Vagina (tissue), 2 donors: ENCODE results near the gene CCDC9B. TPM values are rescaled to one million over a fixed set of nuclear protein-coding genes. Genes with fewer than 3 reads are reported as not detected.

Experiments used
- DNase-seq, 2 donors: peaks; one replicate each; pipeline ENCODE4 v3.0.0-alpha.2; 2017; ENCODE audit errors: extremely low spot score in 2 of 2
- H3K27ac ChIP-seq: fragments of 200-600 bp; sonication (generic); one replicate; pipeline ENCODE4 v1.5.1; 2019
- H3K27me3 ChIP-seq: fragments of 200-600 bp; sonication (generic); one replicate; pipeline ENCODE4 v1.5.1; 2019
- H3K36me3 ChIP-seq, 2 donors: fragments of 200-600 bp; sonication (generic); one replicate each; pipeline ENCODE4 v1.5.1; 2017 to 2019
- H3K4me1 ChIP-seq: fragments of 200-600 bp; sonication (generic); one replicate; pipeline ENCODE4 v1.5.1; 2019
- H3K4me3 ChIP-seq, 2 donors: fragments of 200-600 bp; sonication (generic); 1 replicate in 1 of 2; 2 replicates in 1 of 2; pipeline ENCODE4 v1.5.1; 2016 to 2019
- H3K9me3 ChIP-seq: fragments of 200-600 bp; sonication (generic); one replicate; pipeline ENCODE4 v1.5.1; 2019
- CTCF ChIP-seq, 3 experiments: fragments of 450-650 bp in 2 of 3; fragments of 200-600 bp in 1 of 3; sonication (generic) in 1 of 3; IDR thresholded peaks; one replicate each; pipeline ENCODE4 v1.5.1; 2017 to 2019; ENCODE audit warnings: antibody characterized with exemption in 3 of 3, mild to moderate bottlenecking in 2 of 3, moderate library complexity in 2 of 3
- POLR2A ChIP-seq, 2 donors: fragments of 450-650 bp; IDR thresholded peaks; one replicate each; pipeline ENCODE4 v1.6.1; 2017; ENCODE audit warnings: antibody characterized with exemption in 2 of 2, mild to moderate bottlenecking in 2 of 2, moderate library complexity in 2 of 2
- POLR2AphosphoS5 ChIP-seq, 2 donors: sonication (generic); formaldehyde crosslinking; IDR thresholded peaks; one replicate each; pipeline ENCODE4 v1.9.0; 2017; ENCODE audit warnings: antibody characterized with exemption in 2 of 2, mild to moderate bottlenecking in 2 of 2, low read depth in 1 of 2; ENCODE audit not compliant: insufficient read depth in 1 of 2
- intact Hi-C: fragments of 100-400 bp; cut with DNase I; formaldehyde crosslinking; loops from one replicate; pipeline ENCODE4 v1.15.1; 2023
- total RNA-seq: library from RNA; depleted of rRNA; stranded (reverse); fragments of >200 nt; gene quantifications from one replicate; pipeline ENCODE4 v1.2.3, GENCODE V29; 2016

Gene CCDC9B
- total RNA-seq, 1 donor from 2014 or later: 16.0 TPM

GRCh38 chr15:40285151-40285550 is 55.6 kb downstream of the CCDC9B start:
- Histone ChIP-seq H3K27me3 (peaks cover 14% of the 10 kb centered on the region), H3K27ac (no peak overlapping the region), H3K4me1 (peaks cover 24% of the 10 kb centered on the region), H3K9me3 (no peaks in the 10 kb centered on the region), H3K36me3 (no peaks in the 10 kb centered on the region), H3K4me3 (no peak overlapping the region)
- no peak for DNase-seq
- no peak for TF ChIP-seq CTCF (IDR thresholded peaks at IDR 0.05)
- no peak for TF ChIP-seq POLR2AphosphoS5 (IDR thresholded peaks at IDR 0.05; ENCODE audit: insufficient read depth in 1 of 2, low read depth in 1 of 2)
- TF ChIP-seq POLR2A (IDR thresholded peaks at IDR 0.05): no peak
- intact Hi-C loops: no loop called here

GRCh38 chr15:40283615-40284300 is 57.0 kb downstream of the CCDC9B start:
- H3K27ac ChIP-seq: no peak overlapping the region
- H3K4me1 ChIP-seq: peaks cover 31% of the 10 kb centered on the region
- H3K27me3 ChIP-seq: peaks cover 18% of the 10 kb centered on the region
- intact Hi-C loops: loop anchor here (5.0 kb wide), 1 partner anchor 139 kb away; no protein-coding TSS in a partner anchor
- no peaks in the 10 kb centered on the region for H3K9me3 ChIP-seq
- TF ChIP-seq POLR2A (IDR thresholded peaks at IDR 0.05) (no peak), POLR2AphosphoS5 (IDR thresholded peaks at IDR 0.05; ENCODE audit: insufficient read depth in 1 of 2, low read depth in 1 of 2) (no peak), CTCF (IDR thresholded peaks at IDR 0.05) (no peak)
- no peaks in the 10 kb centered on the region for H3K36me3 ChIP-seq
- H3K4me3 ChIP-seq: no peak overlapping the region
- no peak for DNase-seq

GRCh38 chr15:40282869-40283614 is 57.7 kb downstream of the CCDC9B start, which contains the start of gene ANKRD63:
ANKRD63 (minus strand) TSS chr15:40283064; CDS start chr15:40282586, 478 bp downstream.
- Histone ChIP-seq H3K4me1 (peaks cover 31% of the 10 kb centered on the region), H3K4me3 (peak within 1 kb of the TSS; percentile 41 to 43), H3K36me3 (no peaks in the 10 kb centered on the region), H3K9me3 (no peaks in the 10 kb centered on the region), H3K27ac (no peak within 1 kb of the TSS), H3K27me3 (peaks cover 18% of the 10 kb centered on the region)
- intact Hi-C loops: loop anchor here (5.0 kb wide), 1 partner anchor 139 kb away; no protein-coding TSS in a partner anchor
- no peak for TF ChIP-seq CTCF (IDR thresholded peaks at IDR 0.05)
- TF ChIP-seq POLR2AphosphoS5 (IDR thresholded peaks at IDR 0.05; ENCODE audit: insufficient read depth in 1 of 2, low read depth in 1 of 2): no peak
- no peak for TF ChIP-seq POLR2A (IDR thresholded peaks at IDR 0.05)
- DNase-seq: no peak

GRCh38 chr15:40282147-40282868 is 58.4 kb downstream of the CCDC9B start:
- no peaks in the 10 kb centered on the region for H3K36me3 ChIP-seq
- H3K9me3 ChIP-seq: no peaks in the 10 kb centered on the region
- intact Hi-C loops: loop anchor here (5.0 kb wide), 1 partner anchor 140 kb away; no protein-coding TSS in a partner anchor
- H3K4me1 ChIP-seq: peaks cover 31% of the 10 kb centered on the region
- H3K27ac ChIP-seq: no peak overlapping the region
- peaks cover 18% of the 10 kb centered on the region for H3K27me3 ChIP-seq
- no peak for DNase-seq
- TF ChIP-seq CTCF (IDR thresholded peaks at IDR 0.05) (peak in 1 of 3 experiments; percentile 13), POLR2A (IDR thresholded peaks at IDR 0.05) (no peak)
- H3K4me3 ChIP-seq: peak overlapping the region; percentile 41 to 43
